ENCODE measurements around the gene EEF1AKMT3.

Gene EEF1AKMT3

GRCh38 chr12:57751432-57751787 is 21.0 kb upstream of the EEF1AKMT3 start:
- DNase-seq (ENCODE audit: low read depth in 2 of 2) = no peak

GRCh38 chr12:57751788-57752667 is 20.4 kb upstream of the EEF1AKMT3 start, which contains the start of gene CDK4:
CDK4 (minus strand) TSS chr12:57752310; CDS start chr12:57751717, 593 bp downstream.
- peak; percentile 97 to 99 for DNase-seq (ENCODE audit: low read depth in 2 of 2)

GRCh38 chr12:57752668-57753000 is 19.8 kb upstream of the EEF1AKMT3 start:
- no peak for DNase-seq (ENCODE audit: low read depth in 2 of 2)

GRCh38 chr12:57753756-57754337 is 18.6 kb upstream of the EEF1AKMT3 start:
- no peak for DNase-seq (ENCODE audit: low read depth in 2 of 2)

- DNase-seq (ENCODE audit: low read depth in 2 of 2) = peak; percentile 60 to 71
These were observed 17.8 kb upstream of the EEF1AKMT3 start, which contains the start of gene MARCHF9 for GRCh38 chr12:57754411-57755193. MARCHF9 (plus strand) TSS chr12:57755103; CDS start chr12:57755529, 426 bp downstream.

GRCh38 chr12:57755194-57755453 is 17.3 kb upstream of the EEF1AKMT3 start:
- DNase-seq (ENCODE audit: low read depth in 2 of 2) = no peak

GRCh38 chr12:57755454-57756372 is 16.7 kb upstream of the EEF1AKMT3 start:
- no peak for DNase-seq (ENCODE audit: low read depth in 2 of 2)

- DNase-seq (ENCODE audit: low read depth in 2 of 2) = peak in 1 of 2 donors; percentile 48
These were observed 15.7 kb upstream of the EEF1AKMT3 start for GRCh38 chr12:57756406-57757341.

- DNase-seq (ENCODE audit: low read depth in 2 of 2) = no peak
These were observed 14.6 kb upstream of the EEF1AKMT3 start for GRCh38 chr12:57757771-57758170.

- no peak for DNase-seq (ENCODE audit: low read depth in 2 of 2)
These were observed 13.7 kb upstream of the EEF1AKMT3 start for GRCh38 chr12:57758552-57759359.

- no peak for DNase-seq (ENCODE audit: low read depth in 2 of 2)
These were observed 12.9 kb upstream of the EEF1AKMT3 start for GRCh38 chr12:57759360-57759980.

- DNase-seq (ENCODE audit: low read depth in 2 of 2) = no peak
These were observed 11.9 kb upstream of the EEF1AKMT3 start for GRCh38 chr12:57760347-57760982.

- no peak for DNase-seq (ENCODE audit: low read depth in 2 of 2)
These were observed 10.9 kb upstream of the EEF1AKMT3 start for GRCh38 chr12:57761391-57761998.

- DNase-seq (ENCODE audit: low read depth in 2 of 2) = no peak
These were observed 10.0 kb upstream of the EEF1AKMT3 start for GRCh38 chr12:57762463-57762862.

GRCh38 chr12:57763881-57764661 is 8.3 kb upstream of the EEF1AKMT3 start:
- no peak for DNase-seq (ENCODE audit: low read depth in 2 of 2)

GRCh38 chr12:57764662-57765002 is 7.8 kb upstream of the EEF1AKMT3 start:
- DNase-seq (ENCODE audit: low read depth in 2 of 2) = no peak

- DNase-seq (ENCODE audit: low read depth in 2 of 2) = no peak
These were observed 7.3 kb upstream of the EEF1AKMT3 start for GRCh38 chr12:57765003-57765697.
